ENCODE results near the gene USF1. TPM values are rescaled to one million over a fixed set of nuclear protein-coding genes. Genes with fewer than 3 reads are reported as not detected.

USF1 gene
- total RNA-seq, 6 experiments from 2014 or later: 25.5 to 34.3 (median 28.1) TPM

GRCh38 chr1:161091796-161092507 lies 46.2 kb upstream of the USF1 start:
- no peak for ATAC-seq
- DNase-seq: no peak
- intact Hi-C loops (cut with DNase I): no loop called here

DNA sequence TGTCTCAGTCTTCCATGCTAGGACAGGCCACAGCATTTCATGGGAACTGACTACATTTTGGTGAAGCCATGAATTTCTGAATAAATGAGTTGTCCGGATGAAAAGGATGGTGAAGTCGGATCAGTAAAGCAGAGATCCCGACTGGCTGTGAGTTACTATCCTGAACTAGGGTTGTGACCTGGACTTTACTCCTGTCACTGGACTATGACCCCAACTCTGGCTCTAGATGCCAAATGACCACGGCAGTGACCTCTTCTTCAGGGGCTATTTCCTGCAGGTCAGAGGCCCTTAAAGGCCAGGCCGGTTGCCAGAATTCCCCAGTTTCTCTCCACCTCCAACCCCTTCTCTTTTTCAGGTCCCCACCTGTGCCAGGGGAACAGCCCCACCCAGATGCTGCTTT lies 45.3 kb upstream of the USF1 start:
- ATAC-seq: peak; percentile 76 to 94 (median 81)
- Histone ChIP-seq H3K27me3 (no peaks in the 10 kb centered on the region), H3K9me3 (no peaks in the 10 kb centered on the region), H3K4me3 (no peak overlapping the region), H3K36me3 (no peaks in the 10 kb centered on the region), H3K27ac (no peak overlapping the region), H3K4me1 (no peaks in the 10 kb centered on the region)
- TF ChIP-seq, protein P1, sequence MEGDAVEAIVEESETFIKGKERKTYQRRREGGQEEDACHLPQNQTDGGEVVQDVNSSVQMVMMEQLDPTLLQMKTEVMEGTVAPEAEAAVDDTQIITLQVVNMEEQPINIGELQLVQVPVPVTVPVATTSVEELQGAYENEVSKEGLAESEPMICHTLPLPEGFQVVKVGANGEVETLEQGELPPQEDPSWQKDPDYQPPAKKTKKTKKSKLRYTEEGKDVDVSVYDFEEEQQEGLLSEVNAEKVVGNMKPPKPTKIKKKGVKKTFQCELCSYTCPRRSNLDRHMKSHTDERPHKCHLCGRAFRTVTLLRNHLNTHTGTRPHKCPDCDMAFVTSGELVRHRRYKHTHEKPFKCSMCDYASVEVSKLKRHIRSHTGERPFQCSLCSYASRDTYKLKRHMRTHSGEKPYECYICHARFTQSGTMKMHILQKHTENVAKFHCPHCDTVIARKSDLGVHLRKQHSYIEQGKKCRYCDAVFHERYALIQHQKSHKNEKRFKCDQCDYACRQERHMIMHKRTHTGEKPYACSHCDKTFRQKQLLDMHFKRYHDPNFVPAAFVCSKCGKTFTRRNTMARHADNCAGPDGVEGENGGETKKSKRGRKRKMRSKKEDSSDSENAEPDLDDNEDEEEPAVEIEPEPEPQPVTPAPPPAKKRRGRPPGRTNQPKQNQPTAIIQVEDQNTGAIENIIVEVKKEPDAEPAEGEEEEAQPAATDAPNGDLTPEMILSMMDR (IDR thresholded peaks at IDR 0.05): no peak
- TF ChIP-seq POLR2A (IDR thresholded peaks at IDR 0.05): no peak
- 22% methylated on average over 5 of the region's 5 CpGs for WGBS (ENCODE audit: insufficient coverage, low coverage, low lambda C conversion rate, missing lambda C conversion rate)
- intact Hi-C loops (cut with DNase I): no loop called here
- no peak for DNase-seq

More at GRCh38 chr1:161091796-161092507, 46.2 kb upstream of the USF1 start:
- H3K4me3 ChIP-seq: no peak overlapping the region
- TF ChIP-seq POLR2A (IDR thresholded peaks at IDR 0.05): no peak
- TF ChIP-seq, protein P1 (IDR thresholded peaks at IDR 0.05): no peak
- H3K36me3 ChIP-seq: no peaks in the 10 kb centered on the region
- 97% methylated on average over 4 of the region's 7 CpGs for WGBS (ENCODE audit: insufficient coverage, low coverage, low lambda C conversion rate, missing lambda C conversion rate)
- H3K27ac ChIP-seq: no peak overlapping the region
- no peaks in the 10 kb centered on the region for H3K27me3 ChIP-seq
- H3K4me1 ChIP-seq: no peaks in the 10 kb centered on the region
- no peaks in the 10 kb centered on the region for H3K9me3 ChIP-seq

- no peaks in the 10 kb centered on the region for H3K4me1 ChIP-seq
- H3K4me3 ChIP-seq: no peak overlapping the region
- ATAC-seq: no peak
- WGBS (ENCODE audit: insufficient coverage, low coverage, low lambda C conversion rate, missing lambda C conversion rate): 58% methylated on average over 2 of the region's 3 CpGs
- TF ChIP-seq, protein P1 (IDR thresholded peaks at IDR 0.05): no peak
- H3K9me3 ChIP-seq: no peaks in the 10 kb centered on the region
- DNase-seq: no peak
- H3K36me3 ChIP-seq: no peaks in the 10 kb centered on the region
- H3K27ac ChIP-seq: no peak overlapping the region
- intact Hi-C loops (cut with DNase I): no loop called here
- H3K27me3 ChIP-seq: no peaks in the 10 kb centered on the region
Measured at GRCh38 chr1:161090617-161091016, 44.8 kb upstream of the USF1 start.

DNA sequence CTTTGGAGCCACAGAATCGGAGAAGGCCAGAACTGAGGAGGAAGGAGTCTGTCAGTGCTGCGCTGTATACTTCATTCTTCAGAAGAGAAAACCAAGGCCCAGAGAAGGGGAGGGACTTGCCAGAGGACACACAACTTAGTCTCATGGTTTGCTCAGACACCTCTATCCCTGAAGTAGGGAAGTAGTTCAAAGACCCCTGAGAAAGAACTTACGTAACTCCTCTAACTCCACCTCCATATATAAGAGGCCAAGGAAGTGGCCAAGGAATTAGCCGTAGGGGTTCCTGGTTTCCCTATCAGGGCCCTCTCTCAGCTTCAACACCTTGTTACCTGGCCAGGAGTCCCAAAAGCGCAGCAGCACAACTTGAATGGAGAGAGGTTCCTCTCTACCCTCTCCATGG lies 44.2 kb upstream of the USF1 start:
- intact Hi-C loops (cut with DNase I): no loop called here
- TF ChIP-seq POLR2A (IDR thresholded peaks at IDR 0.05): no peak
- TF ChIP-seq, protein P1 (IDR thresholded peaks at IDR 0.05): no peak
- DNase-seq: no peak
- no peaks in the 10 kb centered on the region for H3K4me1 ChIP-seq
- 100% methylated on average over 2 of the region's 5 CpGs for WGBS (ENCODE audit: insufficient coverage, low coverage, low lambda C conversion rate, missing lambda C conversion rate)
- no peak overlapping the region for H3K4me3 ChIP-seq
- no peaks in the 10 kb centered on the region for H3K27me3 ChIP-seq
- no peak for ATAC-seq
- H3K36me3 ChIP-seq: no peaks in the 10 kb centered on the region
- H3K27ac ChIP-seq: no peak overlapping the region
- H3K9me3 ChIP-seq: no peaks in the 10 kb centered on the region

All from right lobe of liver (tissue), 6 donors.